ENCODE results near the gene DMRT3.

The DMRT3 gene

DNA sequence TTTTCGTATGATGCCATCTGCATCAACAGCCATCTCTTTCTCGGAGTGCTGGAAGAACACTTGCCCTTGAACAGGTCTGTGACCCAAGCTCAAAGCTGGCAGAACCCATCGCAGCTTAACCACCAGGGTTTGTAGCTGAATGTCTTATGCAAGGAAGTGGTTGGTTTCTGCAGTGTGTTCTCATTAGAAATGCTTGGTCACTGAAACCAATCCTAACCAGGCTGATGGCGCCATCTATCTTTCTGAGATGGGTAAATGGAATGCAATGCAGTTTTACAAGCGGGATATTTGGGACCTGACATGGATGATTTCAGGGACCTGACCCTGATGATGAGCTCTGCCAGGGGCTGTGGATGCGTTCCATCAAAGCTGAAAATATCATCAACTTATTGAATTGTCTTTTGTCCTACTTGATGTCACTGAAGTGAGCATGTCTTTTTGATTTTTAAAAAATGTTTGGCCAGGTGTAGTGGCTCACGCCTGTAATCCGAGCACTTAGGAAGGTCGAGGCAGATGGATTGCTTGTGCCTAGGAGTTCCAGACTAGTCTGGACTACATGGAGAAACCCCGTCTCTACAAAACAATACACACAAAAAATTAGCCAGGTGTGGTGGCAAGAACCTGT, 28.7 kb downstream of the DMRT3 start:
- peak; percentile 19 for DNase-seq

DNA sequence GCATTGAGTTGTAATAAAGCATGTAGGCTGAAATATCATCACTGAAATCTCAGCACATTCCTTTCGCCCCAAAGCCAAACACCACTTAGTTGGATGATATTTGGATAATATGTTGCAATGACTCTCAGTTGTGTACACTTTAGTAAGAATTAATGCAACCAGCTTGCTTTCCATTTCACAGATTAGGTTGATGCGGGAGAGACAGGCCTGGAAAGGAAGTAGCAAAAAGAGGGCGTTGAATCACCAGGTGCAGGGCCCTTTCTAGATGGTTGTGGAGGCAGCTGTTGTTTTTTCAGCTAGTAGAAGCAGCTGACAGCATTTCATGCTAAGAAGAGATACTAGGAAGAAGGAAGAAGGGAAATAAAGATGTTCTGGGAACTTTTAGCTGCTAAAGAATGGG, 30.9 kb downstream of the DMRT3 start:
- no peak for DNase-seq

DNA sequence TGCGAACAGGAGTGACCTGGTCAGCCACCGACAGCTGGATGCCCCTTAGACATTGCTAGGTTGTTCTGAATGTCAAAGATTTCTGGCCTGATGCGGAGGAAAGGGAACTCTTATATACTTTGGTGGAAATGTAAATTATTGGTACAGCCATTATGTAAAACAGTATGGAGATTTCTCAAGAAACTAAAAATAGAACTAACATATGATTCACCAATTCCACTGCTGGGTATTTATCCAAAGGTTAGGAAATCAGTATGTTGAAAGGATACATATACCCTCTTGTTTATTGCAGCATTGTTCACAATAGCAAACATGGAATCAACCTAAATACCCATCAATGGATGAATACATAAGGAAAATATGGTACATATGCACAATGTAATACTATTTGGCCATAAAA, 31.8 kb downstream of the DMRT3 start:
- DNase-seq = no peak

DNA sequence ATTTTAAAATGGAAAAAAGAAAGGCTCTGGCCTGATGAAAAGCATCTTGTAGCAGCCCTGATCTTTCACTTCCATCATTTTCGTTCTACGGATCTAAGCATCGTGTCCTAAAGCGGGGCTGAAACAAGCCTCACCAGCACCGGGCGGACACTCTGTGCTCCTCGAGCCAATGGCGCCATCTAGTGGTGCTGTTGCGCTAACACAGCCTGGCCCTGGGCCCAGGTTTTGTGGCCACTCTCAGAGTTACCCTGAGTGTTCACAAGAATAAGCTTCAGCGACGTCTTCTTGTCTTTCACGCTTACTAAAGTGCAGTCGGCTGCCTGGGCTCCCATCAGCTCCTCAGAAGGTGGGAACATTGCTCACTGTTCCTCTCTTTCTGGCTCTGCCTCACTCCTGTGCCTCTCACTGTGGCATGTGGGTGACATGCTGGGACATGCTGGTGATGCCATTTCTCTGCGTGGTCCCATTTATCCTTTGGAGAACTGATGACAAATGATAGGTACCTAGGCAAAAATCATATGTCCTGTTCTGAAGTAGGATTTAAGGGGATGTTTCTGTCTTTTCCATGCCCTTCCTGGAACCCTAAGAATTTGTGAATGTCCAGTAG, 32.7 kb downstream of the DMRT3 start:
- peak; percentile 49 for DNase-seq

DNA sequence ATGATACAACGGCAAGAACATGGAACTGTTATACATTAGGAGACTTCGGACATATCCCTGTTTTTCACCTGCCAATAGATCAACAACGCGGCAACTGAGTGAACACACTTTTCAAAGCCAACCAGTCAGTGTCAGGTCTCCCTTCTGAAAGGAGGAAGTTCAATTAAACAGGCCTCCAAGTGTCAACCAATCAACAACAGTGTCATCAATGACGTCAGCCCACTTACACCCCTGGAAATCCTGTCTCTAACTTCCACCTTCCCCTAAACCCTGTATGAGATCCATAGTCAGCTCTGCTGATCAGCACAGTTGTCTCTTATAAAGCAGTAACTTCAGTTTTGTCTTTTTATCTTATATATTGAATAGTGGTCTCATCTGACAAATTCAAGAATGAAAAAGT, 36.6 kb downstream of the DMRT3 start:
- DNase-seq = no peak

DNA sequence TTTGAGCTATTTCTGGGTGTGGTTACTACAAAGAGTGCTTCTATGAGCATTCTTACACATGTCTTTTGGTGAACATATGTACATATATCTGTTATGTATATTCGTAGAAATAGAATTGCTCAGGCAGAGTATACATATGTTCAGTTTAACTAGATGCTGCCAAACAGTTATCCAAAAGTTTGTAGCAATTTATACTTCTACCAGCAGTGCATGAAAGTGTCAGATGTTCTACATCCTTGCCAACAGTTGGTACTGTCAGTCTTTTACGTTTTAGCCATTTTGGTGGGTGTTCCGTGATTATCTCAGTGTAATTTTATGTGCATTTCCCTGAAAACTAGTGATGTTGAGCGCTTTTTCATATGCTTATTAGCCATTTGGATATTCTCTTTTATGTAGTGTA, 37.8 kb downstream of the DMRT3 start:
- no peak for DNase-seq

DNA sequence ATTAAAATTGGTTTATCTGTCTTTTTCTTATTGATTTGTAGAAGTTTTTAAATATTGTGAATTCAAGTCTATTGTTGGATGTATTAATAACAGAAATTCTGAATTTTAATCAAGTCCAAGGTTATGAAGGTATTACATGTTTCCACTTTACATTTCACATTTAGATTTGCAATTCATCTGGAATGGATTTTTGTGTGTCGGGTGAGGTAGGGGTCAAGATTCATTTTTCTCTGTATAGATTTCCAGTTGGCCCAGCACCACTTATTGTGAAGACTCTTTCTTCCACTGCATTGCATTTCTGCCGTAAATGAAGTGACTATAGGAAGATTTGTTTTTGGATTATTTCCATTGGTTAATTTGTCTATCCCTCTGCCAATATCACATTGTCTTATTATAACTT, 38.2 kb downstream of the DMRT3 start:
- DNase-seq = no peak

DNA sequence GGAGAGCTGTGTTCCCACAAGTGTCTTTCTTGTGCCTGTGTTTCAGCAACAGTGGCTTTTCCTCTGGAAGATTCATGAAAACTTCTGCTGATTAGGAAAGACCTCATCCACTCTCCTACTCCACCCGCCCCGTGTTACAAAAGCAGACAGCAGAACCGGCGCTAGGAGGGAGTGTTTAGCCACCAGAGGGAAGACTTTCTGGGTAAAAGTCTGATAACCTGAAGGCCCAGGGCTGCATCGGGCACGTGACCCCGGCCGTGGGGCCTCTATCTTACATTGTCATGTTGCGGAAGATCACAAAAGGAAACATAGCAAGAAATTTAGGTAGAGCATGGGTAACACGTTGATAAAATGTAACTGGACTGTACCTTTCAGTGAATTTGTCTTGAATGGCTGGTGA, 41.7 kb downstream of the DMRT3 start:
- no peak for DNase-seq

DNA sequence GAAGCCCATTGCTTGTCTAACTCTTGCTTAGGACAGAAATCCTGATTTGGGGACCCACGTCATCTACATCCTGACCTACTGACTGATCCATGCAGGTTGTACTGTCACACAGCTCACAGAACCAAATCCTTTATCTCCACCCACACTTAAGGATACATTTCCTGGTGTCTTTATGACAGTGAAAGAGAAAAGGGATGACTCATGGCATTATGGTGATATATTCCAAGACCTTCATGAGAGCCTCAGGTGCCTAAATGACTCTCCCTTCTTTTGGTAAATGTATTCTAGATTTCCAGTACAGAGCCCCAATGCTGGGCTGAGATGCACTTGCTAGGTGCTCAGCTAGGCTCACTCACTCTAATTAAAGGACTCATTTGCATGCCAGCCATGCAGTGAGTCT, 47.7 kb downstream of the DMRT3 start:
- no peak for DNase-seq

DNA sequence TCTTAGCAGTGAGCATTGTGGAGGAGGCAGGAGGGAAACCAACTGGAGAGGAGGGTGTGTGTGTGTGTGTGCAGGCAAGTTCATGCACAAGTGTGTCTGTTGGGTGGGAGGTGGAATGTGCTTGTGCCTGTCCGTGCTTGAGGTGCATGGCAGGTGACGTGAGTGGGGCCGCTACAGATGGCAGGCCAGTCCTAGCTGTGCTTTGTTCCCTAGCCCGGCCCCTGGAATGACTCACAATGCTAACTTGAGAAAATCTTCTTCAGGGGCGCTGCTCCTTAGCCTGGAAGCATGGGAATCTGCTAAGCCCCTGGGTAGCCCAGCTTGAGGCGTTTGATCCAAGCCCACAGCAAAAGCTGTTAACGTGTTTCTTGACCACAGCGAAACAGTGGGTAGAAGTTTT, 48.7 kb downstream of the DMRT3 start:
- DNase-seq = no peak

DNA sequence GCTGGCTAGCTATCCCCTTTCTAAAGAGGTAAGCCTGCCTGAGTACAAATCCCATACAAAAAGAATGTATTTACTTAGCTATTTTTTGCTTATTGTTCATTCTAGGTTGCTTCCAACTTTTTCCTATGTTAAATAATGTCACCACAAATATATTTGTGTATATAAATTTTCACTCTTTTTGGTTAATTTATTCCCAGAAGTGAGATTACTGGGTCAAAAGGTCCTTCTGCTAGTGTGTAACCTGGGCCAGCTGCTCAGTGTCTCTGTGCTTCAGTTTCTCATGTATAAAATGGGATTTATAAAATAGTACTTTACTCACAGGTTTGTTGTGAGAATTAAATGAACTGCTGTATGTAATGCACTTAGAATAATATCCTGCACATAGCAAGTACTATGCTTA, 49.8 kb downstream of the DMRT3 start:
- DNase-seq = no peak

DNA sequence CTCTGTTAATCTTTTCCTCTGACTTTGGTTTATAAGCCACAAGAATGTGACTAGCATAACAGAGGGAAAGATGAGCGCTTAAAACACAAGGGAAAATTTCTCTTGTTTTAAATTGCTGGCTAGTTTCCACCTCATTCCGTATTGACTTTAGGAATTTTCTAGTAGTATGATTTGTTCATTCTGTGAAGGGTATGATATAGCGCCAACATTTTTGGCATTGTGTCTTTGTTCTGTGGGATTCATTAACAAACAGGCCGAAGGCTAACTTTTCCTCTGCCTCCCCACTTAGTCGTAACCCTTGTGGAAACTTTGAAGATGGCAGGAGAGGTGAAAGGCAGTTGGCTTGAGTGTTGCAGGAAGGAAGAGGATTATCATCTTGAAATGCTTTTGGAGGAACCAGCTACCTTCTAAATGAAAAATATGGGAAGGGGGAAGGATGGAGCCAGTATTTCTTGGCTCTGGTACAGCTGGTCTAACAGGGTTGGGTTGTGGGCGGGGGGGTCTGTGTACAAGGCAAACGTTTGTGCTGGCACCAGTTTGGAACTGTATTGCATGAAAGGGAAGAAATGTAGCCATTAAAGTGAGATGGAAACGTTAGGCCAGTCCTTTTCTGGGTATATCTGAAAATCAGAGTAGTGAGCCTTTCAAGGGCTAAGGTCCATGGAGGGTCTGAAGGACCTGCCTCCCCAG, 52.2 kb downstream of the DMRT3 start:
- DNase-seq = no peak

DNA sequence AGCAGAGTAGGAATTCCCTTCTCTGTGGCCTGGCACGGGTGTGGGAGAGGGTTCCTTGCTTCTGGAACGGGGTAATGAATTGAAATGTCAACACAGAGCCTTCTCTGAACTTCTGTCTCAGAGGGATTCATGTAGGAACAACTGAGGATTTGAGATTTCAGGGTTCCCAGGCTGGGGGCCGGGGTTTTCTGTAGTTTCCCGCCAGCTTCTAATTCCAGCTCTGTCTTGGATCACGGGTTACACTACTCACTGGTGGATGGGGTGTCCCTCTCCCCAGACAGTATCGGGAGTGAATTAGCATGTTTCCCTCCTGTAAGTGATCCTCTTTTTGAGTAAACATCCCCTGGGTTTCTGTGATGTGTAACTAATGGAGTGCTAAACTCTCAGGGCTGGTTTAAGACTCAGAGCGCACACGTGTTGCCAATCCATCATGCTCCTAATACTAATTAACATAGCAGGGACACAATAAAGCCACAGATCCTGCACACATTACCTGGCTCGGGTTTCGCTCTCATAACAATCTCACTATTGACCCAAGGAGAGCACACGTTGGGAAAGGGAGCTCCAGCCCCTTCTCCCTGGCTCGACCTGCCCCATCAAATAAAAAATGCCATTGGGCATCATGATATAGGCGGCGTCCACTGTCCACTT, 55.6 kb downstream of the DMRT3 start:
- DNase-seq = no peak

DNA sequence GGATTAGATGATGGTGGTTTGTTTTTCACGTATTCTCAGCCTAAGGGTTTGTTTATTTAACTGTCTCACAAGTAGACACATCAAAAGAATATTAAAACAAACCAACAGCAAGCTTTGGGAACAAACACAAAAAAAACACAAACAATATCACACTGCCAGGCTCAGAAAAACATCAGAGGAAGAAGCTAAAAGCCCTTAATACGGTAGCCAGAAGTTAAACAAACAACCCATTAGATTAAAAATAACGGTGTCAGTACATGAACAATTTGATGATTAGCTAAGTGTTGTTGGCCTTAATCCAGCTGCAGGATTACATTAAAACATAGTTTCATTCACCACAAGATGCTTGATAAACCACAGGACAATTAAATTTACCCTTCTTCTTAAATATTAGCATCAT, 57.8 kb downstream of the DMRT3 start:
- no peak for DNase-seq

DNA sequence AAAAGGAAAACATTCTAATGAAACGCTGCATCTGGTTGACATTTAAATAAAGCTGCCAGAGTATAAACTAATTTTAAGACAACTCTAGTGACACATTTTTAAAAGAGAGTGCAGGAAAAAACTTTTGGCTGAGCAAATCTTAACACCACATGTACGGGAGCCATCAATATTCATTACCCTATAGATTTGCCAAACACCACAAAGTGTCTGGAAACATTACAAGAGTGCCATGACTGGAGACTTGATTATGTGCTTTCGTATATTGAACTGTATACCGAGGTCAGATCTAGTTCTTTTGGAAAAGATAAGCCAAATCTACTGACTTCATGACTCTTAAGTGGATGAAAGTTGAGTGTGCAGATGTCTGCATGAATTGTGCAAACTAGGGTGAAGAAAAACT, 63.1 kb downstream of the DMRT3 start:
- DNase-seq = no peak
